Stimulated activated effector memory CD8-positive, alpha-beta T cell treated with anti-CD3 and anti-CD28 coated beads, Interleukin-12 subunit alpha, Interleukin-12 subunit beta, amount 100 ng/mL, for 72 hours (primary cell): ENCODE data around the gene JAG1.
"Not testable (repeated sequence)": the region's sequence is repeated elsewhere in the genome, so short reads cannot be mapped to it uniquely, and the experiment has no call there.

Experiments used
- ATAC-seq: fragments of 150-1000 bp; cut with Tn5 transposase; 2 replicates; pipeline ENCODE4 v1.10.0; 2021
- DNase-seq, 2 donors: peaks; one replicate each; pipeline ENCODE4 v3.0.0; 2021 to 2022; ENCODE audit warnings: low spot score in 2 of 2
- H3K27ac Mint-ChIP-seq: one replicate; pipeline ENCODE4 v1.8.0; 2022; ENCODE audit warnings: mild to moderate bottlenecking, mixed read lengths
- H3K36me3 Mint-ChIP-seq: one replicate; pipeline ENCODE4 v1.8.0; 2022; ENCODE audit warnings: mild to moderate bottlenecking, mixed read lengths
- H3K4me1 Mint-ChIP-seq: one replicate; pipeline ENCODE4 v1.8.0; 2022; ENCODE audit warnings: mixed read lengths
- H3K4me3 Mint-ChIP-seq: one replicate; pipeline ENCODE4 v1.8.0; 2022; ENCODE audit warnings: mild to moderate bottlenecking, mixed read lengths
- H3K9me3 Mint-ChIP-seq: one replicate; pipeline ENCODE4 v1.8.0; 2022; ENCODE audit warnings: mixed read lengths

JAG1 gene

GRCh38 chr20:10632721-10633509 lies 40.9 kb downstream of the JAG1 start:
- H3K36me3 Mint-ChIP-seq: no peaks in the 10 kb centered on the region
- H3K4me1 Mint-ChIP-seq: no peaks in the 10 kb centered on the region
- no peaks in the 10 kb centered on the region for H3K9me3 Mint-ChIP-seq
- ATAC-seq (no peak), DNase-seq (no peak)
- H3K4me3 Mint-ChIP-seq: no peak overlapping the region
- H3K27ac Mint-ChIP-seq: no peak overlapping the region

DNA sequence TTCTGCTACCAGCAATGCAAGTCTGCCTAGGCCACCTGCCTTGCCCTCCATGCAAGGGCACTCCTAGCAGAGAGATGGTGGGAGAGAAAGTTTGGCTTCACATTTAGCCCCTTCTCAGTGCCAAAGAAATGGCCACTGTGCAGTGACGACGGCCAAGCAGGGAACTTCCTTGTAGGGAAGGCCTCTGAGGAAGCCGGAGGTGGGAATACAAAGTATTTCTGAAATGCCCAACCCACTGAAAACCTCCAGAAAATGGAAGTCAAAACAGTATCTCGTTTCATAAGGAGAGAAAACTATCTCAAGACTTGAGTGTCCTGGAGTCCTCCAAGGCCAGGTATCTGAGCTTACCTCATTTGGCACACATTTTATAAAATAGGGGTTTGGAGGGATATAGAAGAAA lies 42.7 kb downstream of the JAG1 start:
- Mint-ChIP-seq H3K4me3 (no peak overlapping the region), H3K27ac (no peak overlapping the region), H3K4me1 (no peaks in the 10 kb centered on the region), H3K9me3 (no peaks in the 10 kb centered on the region), H3K36me3 (no peaks in the 10 kb centered on the region)
- no peak for ATAC-seq
- DNase-seq: no peak

- H3K4me1 Mint-ChIP-seq: no peaks in the 10 kb centered on the region
- no peak overlapping the region for H3K27ac Mint-ChIP-seq
- ATAC-seq (no peak), DNase-seq (no peak)
- no peaks in the 10 kb centered on the region for H3K9me3 Mint-ChIP-seq
- H3K4me3 Mint-ChIP-seq: no peak overlapping the region
- H3K36me3 Mint-ChIP-seq: no peaks in the 10 kb centered on the region
These were observed 43.7 kb downstream of the JAG1 start for GRCh38 chr20:10629946-10630650.

GRCh38 chr20:10626896-10627295 lies 46.9 kb downstream of the JAG1 start:
- Mint-ChIP-seq H3K27ac (no peak overlapping the region), H3K4me1 (no peaks in the 10 kb centered on the region), H3K4me3 (no peak overlapping the region), H3K36me3 (no peaks in the 10 kb centered on the region), H3K9me3 (no peaks in the 10 kb centered on the region)
- DNase-seq (no peak), ATAC-seq (no peak)

GRCh38 chr20:10625641-10626040 lies 48.2 kb downstream of the JAG1 start:
- no peaks in the 10 kb centered on the region for H3K36me3 Mint-ChIP-seq
- no peaks in the 10 kb centered on the region for H3K9me3 Mint-ChIP-seq
- no peak overlapping the region for H3K27ac Mint-ChIP-seq
- ATAC-seq (no peak), DNase-seq (no peak)
- no peaks in the 10 kb centered on the region for H3K4me1 Mint-ChIP-seq
- no peak overlapping the region for H3K4me3 Mint-ChIP-seq

DNA sequence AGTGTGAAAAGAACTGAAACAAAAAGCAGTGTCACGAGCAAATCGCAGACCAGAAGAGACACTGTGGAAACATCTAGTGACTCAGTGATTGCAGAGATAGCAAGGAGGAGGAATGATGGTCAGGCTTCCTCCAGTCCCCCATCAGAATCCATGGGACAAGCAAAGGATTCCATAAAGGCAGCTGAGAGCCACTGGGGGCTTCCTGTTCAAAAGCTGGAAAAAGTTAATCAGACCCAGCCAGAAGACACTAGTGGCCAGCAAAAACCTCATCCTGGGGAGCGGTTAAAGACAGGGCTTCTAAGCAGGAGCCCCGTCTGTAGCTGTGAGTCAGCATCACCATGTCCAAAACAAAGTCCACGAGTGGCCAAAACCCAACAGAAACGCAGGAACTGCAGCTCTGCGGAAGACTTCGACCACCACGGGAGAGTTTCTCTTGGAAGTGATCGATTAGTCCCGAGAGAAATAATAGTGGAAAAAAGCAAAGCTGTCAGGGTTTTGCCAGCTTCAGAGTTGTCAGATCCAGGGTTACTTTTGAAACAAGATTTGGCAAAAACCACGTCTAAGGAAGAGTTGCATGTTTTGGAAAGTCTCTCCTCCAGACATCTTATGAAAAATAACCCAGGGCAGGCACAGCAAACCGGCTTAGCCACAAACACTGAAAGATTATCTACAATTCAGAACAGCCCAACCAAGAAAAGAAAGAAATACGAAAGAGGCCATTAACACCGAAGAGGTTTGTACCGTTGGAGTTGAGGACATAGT lies 51.0 kb downstream of the JAG1 start:
- H3K4me3 Mint-ChIP-seq: no peak overlapping the region
- no peaks in the 10 kb centered on the region for H3K36me3 Mint-ChIP-seq
- no peak for DNase-seq
- H3K4me1 Mint-ChIP-seq: no peaks in the 10 kb centered on the region
- no peak for ATAC-seq
- H3K27ac Mint-ChIP-seq: no peak overlapping the region
- H3K9me3 Mint-ChIP-seq: no peaks in the 10 kb centered on the region

DNA sequence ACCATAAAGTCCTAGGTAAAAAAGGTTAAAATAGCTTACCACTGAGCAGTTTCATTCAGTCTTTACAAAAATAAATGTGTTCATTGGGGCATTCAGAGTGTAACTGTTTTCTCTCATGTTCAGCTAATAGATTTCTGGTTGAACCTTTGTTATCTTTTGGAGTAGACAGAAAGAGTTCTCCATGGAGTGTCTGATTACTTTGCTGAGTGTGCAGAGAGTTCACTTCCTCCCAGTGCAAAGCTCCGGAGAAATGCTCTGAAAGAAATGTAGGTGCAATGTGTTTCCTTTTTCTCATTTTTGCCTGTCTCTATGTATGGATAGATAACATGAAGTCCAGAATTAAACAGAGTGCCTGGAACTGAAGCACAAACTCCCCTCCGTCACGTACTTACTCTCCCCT lies 52.6 kb downstream of the JAG1 start:
- ATAC-seq (no peak), DNase-seq (no peak)
- no peak overlapping the region for H3K4me3 Mint-ChIP-seq
- H3K4me1 Mint-ChIP-seq: no peaks in the 10 kb centered on the region
- H3K27ac Mint-ChIP-seq: no peak overlapping the region
- no peaks in the 10 kb centered on the region for H3K9me3 Mint-ChIP-seq
- no peaks in the 10 kb centered on the region for H3K36me3 Mint-ChIP-seq

DNA sequence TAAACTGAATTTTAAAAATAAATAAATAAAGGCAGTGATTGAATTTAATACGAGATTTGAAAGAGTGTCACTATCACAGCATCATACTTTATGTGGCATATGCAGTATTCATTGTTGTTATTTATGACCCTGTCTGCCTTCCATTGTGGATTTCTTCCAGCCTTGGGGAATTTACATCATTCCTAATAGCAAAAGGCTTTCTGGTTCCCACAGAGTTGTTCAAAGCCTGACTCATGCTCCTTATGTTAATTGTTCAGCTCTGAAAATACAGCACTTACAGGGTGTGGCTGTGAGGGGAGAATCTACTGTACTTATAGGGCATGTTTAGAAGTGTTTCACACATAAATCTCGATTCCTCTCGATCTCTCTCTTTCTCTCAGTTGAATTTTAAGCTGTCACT lies 54.4 kb downstream of the JAG1 start:
- DNase-seq (no peak), ATAC-seq (no peak)
- no peaks in the 10 kb centered on the region for H3K4me1 Mint-ChIP-seq
- H3K27ac Mint-ChIP-seq: no peak overlapping the region
- no peaks in the 10 kb centered on the region for H3K36me3 Mint-ChIP-seq
- H3K9me3 Mint-ChIP-seq: no peaks in the 10 kb centered on the region
- no peak overlapping the region for H3K4me3 Mint-ChIP-seq

- no peaks in the 10 kb centered on the region for H3K36me3 Mint-ChIP-seq
- H3K4me3 Mint-ChIP-seq: no peak overlapping the region
- no peaks in the 10 kb centered on the region for H3K4me1 Mint-ChIP-seq
- H3K9me3 Mint-ChIP-seq: no peaks in the 10 kb centered on the region
- no peak for ATAC-seq
- no peak for DNase-seq
- no peak overlapping the region for H3K27ac Mint-ChIP-seq
These were observed 55.1 kb downstream of the JAG1 start for GRCh38 chr20:10618611-10619245.

- not testable (repeated sequence) for H3K9me3 Mint-ChIP-seq, H3K4me3 Mint-ChIP-seq, ATAC-seq, H3K36me3 Mint-ChIP-seq, DNase-seq, H3K4me1 Mint-ChIP-seq, H3K27ac Mint-ChIP-seq
These were observed 56.2 kb downstream of the JAG1 start for GRCh38 chr20:10617549-10618133.

GRCh38 chr20:10616212-10616611 lies 57.6 kb downstream of the JAG1 start:
- no peaks in the 10 kb centered on the region for H3K36me3 Mint-ChIP-seq
- DNase-seq (no peak), ATAC-seq (no peak)
- no peak overlapping the region for H3K4me3 Mint-ChIP-seq
- H3K27ac Mint-ChIP-seq: no peak overlapping the region
- no peaks in the 10 kb centered on the region for H3K4me1 Mint-ChIP-seq
- no peaks in the 10 kb centered on the region for H3K9me3 Mint-ChIP-seq

DNA sequence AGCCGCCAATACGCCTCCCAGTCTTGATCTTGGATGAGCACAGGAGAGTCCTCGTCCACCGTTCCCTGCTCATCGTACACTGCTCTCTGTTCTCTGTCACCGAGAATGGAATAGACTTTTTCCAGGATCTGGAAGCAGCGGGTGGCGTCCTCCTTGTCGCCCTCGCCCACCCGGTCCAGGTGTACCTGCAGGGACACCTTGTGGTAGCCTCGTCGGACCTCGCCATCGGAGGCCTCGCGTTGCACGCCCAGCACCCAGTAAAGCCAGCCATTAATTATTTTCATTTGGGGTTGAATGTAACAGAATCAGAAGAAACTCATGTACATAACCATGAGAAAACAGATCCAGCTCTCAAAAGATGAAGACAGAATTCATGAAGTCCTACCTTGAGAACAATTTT lies 59.9 kb downstream of the JAG1 start:
- no peak for ATAC-seq
- Mint-ChIP-seq H3K4me1 (no peaks in the 10 kb centered on the region), H3K4me3 (no peak overlapping the region), H3K27ac (no peak overlapping the region), H3K36me3 (no peaks in the 10 kb centered on the region), H3K9me3 (no peaks in the 10 kb centered on the region)
- no peak for DNase-seq

DNA sequence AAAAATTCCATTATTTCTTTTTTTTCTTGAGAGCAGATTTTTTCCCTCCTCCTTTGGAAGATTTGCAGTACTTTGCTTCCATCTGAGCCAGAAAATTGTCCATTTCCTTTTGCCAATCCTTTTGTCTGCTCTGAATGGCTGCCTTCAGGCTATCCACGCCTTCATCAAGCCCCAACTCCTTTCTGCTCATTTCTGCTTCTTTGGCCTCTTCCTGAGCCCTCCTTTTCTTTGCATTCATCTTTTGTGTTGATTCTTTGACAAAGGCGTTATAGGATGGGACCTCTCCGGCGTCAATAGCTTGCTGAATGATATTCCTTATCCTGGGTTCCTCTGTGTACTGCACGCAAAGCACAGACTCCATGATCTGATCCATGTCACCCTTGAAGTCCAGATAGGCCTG lies 60.4 kb downstream of the JAG1 start:
- DNase-seq, H3K4me3 Mint-ChIP-seq, H3K9me3 Mint-ChIP-seq, H3K4me1 Mint-ChIP-seq, ATAC-seq, H3K36me3 Mint-ChIP-seq, H3K27ac Mint-ChIP-seq: not testable (repeated sequence)

GRCh38 chr20:10611357-10611756 lies 62.4 kb downstream of the JAG1 start:
- Mint-ChIP-seq H3K4me3 (no peak overlapping the region), H3K9me3 (no peaks in the 10 kb centered on the region), H3K4me1 (no peaks in the 10 kb centered on the region), H3K27ac (no peak overlapping the region), H3K36me3 (no peaks in the 10 kb centered on the region)
- ATAC-seq: no peak
- no peak for DNase-seq

DNA sequence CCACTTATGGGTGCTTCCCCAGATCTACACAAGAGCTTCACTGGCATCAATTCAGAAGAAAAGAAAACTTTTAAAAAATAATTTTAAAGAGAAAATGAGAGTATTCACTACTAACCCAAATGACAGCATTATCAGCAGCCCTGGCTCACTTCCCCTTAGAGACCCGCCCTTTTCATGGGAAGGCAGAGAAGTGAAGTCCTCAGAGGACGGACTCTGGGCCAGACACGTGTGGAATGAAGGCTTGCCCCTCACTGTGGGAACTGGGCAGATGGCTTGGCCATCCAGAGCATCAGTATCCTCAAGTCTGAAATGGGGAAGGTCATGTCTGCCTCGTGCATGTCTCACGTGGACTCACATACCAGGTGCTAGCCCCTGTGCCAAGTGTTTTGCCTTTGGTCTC lies 63.5 kb downstream of the JAG1 start:
- no peak for DNase-seq
- H3K36me3 Mint-ChIP-seq: no peaks in the 10 kb centered on the region

More for the DNA sequence above, 63.5 kb downstream of the JAG1 start:
- Mint-ChIP-seq H3K4me3 (no peak overlapping the region), H3K4me1 (no peaks in the 10 kb centered on the region), H3K9me3 (no peaks in the 10 kb centered on the region), H3K27ac (no peak overlapping the region)
- no peak for ATAC-seq
